GM21786 (cell line): Measurements from ENCODE around the gene KRTAP5-3.
"Not testable (repeated sequence)": the region's sequence is repeated elsewhere in the genome, so short reads cannot be mapped to it uniquely, and the experiment has no call there.

ENCODE experiments used
- ATAC-seq: cut with Tn5 transposase; IDR thresholded peaks from one replicate; pipeline ENCODE4 v1.9.1; 2021; ENCODE audit not compliant: unreplicated experiment

Gene KRTAP5-3, protein sequence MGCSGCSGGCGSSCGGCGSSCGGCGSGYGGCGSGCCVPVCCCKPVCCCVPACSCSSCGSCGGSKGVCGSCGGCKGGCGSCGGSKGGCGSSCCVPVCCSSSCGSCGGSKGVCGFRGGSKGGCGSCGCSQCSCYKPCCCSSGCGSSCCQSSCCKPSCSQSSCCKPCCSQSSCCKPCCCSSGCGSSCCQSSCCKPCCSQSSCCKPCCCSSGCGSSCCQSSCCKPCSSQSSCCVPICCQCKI

DNA sequence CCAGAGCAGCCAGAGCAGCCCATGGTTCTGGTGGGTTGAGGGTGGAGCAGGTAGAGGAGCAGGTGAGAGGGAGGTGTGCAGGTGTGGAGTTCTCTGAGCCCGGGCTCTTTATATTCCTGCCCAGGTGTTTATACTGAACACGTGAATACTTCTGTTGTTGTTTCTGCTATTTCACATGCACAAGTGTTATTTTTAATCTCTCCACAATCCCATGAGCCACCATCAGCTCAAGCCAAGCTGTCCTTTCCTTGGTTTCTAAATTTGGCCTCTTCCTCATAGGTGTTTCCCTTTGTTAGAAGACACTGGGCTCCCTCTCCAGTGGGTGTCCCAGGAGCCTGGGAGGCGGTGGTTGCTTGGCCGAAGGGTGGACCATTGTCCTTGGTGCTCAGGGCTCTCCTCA, at the start of gene KRTAP5-3:
TSS of gene KRTAP5-3 (minus strand) at position 101 of the 400 bp plus-strand sequence. CDS start at position 23, 78 bp downstream.
- ATAC-seq: no peak

DNA sequence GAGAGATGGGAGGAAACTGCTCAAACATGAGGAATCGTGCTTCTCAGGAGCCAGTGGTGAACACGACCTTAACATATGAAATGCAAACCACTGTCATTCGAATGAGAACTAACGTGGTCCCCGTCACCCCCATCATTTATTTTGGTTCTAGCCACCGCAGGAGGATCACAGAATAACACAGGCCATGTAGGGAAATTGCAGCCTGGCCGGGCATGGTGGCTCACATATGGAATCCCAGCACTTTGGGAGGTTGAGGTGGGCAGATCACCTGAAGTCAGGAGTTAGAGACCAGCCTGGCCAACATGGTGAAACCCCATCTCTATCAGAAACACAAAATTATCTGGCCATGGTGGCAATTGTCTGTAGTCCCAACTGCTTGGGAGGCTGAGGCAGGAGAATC, 48.4 kb upstream of the KRTAP5-3 start:
- no peak for ATAC-seq

DNA sequence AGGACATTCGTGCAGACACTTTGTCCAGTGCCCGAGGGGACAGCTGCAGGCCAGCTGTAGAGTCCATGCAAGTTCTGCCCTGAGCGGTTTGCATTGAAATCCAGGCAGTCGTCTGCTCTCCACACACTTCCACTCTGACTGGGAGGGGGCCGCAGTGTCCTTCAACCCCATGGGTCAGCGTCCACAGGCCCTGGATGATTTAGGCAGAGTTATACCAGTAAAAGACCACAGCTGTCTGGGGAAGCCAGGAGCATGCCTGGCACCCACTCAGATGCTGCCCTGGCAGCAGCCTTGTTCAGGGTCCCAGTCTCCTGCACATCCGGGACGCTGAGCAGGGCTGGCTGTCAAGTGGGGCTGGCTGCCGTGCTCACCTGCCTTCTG, 47.8 kb upstream of the KRTAP5-3 start:
- no peak for ATAC-seq

DNA sequence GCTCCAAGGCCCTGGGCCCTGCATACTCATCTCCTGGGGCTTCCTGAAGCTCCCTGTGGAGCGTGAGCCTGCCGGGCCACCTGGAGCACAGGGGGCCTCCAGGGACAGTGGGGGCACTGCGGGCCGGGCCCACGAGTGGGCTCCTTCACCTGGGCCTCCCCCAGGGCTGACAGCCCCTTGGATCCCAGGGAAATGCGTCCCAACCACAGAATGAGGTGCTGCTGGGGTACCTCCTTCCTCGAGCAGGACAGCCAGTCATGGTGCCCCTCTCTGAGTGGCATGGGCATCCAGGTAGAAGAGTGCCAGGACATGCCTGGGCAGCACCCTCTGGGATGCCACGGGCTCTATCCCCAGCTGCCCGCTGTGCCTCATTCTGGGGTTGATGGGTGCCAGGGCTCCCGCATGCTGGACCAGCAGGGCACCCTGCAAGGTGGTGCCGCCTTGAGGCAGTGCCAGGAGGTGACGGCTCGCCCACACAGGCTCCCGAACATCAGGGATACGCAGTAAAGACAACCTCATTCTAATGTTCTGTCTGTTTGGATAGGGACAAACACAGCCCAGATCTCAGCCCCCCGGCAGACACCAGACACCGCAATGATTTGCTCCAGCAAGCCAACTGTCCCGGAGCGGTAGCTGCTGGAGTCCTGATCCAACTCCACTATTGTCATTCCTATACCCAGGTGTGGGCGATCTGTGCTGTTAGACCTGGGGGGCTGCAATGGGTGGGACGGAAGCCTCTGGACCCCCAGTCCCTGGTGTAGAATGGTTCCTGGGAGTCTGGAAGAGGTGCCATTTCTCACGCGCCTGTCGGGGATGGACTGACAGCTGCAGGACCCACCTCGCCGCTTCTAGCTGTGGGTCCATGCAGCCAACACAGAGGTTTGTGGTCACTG, 47.2 kb upstream of the KRTAP5-3 start:
- no peak for ATAC-seq

DNA sequence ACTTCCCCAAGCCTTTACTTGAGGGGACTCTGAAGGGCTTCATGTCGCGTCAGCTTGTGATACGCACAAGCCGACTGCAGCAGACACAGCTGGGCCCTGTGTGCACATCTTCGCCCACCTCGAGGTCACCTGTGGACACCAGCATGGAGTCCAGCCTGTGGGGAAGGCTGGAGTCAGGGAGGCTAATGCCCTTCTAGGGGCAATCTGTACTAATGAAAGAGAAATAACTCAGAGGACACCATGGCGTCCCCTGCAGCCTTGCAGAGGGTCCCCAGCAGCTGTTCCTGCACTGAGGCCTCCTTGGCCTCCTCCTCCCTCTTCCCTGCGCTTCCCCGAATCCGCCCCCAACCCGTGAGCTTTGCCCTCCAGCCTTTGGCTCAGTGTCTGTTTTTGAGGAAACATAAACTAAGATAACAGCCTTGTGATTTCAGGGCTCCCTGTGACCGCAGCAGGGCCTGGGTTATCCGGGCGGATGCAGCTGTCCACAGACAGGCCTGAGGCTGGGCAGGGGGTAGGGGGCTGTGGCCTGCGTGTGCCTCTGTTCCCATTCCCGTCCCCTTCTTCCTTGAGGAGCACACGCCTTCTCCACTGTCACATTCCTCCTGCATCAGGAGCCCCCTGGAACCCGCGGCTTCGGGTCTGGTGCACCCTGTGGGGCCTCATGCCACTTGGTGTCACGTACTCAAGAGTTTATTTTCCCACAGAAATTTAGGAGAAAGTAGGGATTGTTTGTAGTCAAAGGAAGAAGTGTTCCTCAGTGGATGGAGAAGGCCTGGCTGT, 46.3 kb upstream of the KRTAP5-3 start:
- ATAC-seq: no peak

DNA sequence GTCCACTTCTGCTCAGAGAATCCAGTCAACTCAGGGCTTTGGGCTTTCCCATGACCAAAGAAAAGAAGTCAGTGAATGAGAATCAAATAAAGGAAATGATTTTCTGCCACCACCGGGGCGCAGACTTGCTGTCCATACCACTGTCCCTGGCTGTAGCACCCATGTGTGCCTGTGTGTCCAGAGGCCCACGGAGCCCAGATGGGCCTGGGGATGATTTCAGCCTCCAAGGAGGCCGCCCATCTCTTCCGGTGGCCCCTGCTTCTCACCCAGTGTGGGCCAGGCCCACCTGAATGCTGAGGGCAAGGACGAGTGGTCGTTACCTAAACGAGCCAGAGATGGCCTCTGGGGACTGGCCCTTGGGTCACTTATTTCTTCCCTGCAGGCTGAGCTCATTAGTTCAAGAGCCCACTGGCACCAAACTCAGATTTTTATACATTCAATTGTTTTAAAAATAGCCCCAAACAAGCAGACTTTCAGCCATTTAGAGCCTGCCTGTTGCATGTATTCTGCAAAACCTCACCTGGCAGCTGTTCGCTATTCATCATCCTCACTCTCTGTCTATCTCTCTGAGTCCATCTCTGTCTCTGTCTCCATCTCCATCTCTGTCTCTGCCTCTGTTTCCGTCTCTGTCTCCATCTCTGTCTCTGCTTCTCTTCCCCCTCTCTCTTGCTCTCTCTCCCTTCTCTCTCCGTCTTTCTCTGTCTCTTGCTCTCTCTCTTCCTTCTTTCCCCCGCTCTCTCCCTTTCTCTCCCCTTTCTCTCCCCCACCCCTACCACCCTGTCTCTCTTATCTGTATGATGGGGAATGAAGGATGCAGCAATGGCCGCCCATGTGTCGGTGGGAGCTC, 45.5 kb upstream of the KRTAP5-3 start:
- ATAC-seq: no peak

DNA sequence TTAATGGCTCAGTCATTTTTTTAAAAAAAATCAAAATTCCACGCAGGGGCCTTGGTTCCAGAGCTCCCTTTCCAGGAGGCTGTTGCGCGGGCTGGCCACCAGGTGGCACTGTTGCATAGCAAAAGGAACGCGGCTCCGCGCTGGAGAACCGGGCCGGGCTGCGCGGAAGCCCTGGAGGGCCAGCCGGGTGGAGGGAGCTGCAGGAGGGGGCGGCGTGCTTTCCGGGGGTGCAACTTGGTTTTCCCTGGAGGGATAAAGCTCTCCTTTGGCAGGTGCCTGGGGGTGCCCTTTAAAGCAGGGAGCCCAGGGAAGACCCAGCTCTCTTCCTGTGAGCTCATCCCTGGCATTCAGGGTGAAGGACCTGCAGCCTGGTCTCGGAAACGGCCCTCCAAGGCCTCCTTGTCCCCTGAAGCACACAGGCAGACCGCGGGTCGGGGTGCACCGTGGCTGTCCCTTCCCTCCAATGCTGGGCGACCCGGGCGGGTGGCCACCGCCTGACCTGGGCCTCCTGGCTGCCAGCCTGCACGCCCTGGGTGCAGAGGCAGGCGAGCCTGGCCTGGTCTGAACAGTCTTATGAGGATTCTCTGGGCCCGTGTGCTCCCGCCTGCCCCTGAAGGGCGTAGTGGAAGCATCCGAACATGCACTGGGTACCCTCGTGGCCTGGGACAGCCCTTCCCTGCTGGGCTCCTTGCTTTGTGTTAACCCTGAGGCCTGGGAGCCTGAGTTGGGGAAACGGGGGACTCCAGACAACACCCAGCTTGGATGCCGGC, 44.7 kb upstream of the KRTAP5-3 start:
- no peak for ATAC-seq

DNA sequence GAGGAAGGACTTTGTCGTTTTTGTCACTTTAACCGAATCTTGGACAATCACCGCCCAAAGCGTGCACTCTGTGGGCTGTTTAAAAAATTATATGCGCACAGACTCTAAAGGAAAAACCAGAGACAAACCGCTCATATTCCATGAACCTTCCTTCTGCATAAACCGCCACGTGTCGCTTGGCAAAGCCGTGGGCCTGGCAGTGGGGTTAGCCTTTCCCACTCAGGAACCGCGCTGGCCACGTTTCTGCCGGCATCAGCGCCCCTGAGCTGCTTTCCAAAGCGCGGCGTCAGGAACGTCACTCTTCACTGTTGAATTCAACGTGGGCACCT, 44.1 kb upstream of the KRTAP5-3 start:
- ATAC-seq: no peak

DNA sequence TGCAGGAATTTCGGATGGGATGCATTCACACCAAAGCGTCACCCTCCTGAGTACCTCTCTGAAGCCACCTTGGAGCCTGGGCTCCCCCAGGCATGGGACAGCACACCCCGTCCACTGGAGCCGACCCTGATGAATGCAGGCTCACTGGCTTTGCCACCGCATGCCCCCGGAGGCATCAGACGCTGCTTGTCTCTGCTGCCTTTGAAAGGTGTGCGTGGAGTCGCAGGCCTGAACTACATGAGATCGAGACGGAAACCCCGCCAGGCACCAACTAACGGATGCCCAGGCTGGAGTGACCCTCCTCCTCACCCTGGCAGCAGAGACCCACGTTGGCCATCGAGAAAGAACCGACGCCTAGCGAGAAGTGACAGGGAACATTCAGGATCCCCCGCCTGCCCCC, 43.8 kb upstream of the KRTAP5-3 start:
- ATAC-seq: no peak

DNA sequence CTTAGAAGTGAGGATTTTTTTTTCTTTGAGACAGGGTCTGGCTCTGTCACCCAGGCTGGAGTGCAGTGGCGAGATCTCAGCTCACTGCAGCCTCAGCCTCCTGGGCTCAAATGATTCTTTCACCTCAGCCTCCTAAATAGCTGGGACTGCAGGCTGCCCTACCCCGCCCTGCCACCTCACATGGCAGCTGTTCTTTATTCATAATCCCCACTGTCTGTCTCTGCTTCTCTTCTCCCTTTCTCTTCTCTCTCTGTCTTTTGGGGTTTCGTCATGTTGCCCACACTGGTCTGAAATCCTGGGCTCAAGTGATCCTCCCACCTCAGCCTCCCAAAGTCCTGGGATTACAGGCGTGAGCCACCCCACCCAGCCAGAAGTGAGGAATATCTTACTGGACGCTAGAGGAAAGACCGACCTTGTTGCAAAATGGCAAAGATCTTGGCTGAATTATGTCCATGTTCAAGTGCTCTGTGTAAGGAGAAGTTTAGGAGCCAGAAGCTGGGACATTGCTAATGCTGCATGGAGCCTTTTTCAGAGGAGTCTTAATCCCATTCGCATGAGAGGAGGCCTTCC, 43.2 kb upstream of the KRTAP5-3 start:
- no peak for ATAC-seq

DNA sequence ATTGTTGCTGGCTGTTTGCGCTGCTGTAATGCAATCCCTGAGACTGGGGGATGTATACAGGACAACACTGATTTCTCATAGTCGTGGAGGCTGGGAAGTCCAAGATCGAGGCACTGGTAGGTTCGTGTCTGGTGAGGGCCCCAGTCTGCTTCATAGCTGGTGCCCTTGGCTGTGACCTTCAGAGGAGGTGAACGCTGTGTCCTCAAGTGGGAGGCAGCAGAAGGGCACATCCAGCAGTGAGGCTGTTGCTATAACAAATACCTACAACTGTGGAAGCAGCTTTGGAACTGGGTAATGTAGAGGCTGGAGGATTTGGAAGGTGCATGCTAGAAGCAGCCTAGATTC, 42.6 kb upstream of the KRTAP5-3 start:
- no peak for ATAC-seq

DNA sequence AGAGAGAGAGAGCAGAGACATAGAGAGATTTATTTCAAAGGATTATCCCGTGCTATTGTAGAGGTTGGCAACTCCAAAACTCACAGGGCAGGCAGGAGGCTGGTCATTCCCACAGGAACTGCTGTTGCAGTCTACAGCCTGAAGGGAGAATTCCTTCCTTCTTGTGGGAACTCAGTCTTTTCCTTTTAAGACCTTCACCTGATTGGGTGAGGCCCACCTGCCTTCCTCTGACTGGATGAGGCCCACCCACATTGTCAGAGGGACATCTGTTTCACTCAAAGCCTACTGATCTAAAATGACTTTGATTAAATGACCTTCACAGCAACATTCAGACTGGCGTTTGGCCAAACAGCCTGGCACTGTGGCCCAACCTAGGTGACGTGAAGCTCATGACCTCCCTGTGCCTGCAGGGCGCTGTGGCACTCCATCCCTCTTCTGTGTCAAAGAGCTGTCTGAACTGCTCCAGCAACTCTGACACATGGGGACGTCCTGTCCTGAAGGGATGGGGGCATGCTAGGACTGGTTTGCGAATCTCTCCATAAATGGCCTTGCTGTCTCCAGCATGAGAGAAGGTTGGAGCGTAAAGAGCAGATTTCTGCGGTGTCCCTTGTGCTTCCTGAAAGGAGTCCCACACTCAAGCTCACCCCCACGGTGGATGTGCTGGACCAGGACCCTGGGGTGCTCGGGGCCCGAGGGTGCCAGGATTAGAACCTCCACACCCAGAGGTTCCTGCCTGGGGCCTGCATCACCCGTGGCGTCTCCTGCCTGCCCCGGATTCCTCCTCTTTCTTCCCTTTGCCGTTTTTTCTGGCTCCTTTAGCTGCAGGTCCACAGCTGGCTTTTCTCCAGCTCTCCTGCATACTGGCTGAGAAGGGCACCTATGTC, 42.0 kb upstream of the KRTAP5-3 start:
- ATAC-seq: no peak

DNA sequence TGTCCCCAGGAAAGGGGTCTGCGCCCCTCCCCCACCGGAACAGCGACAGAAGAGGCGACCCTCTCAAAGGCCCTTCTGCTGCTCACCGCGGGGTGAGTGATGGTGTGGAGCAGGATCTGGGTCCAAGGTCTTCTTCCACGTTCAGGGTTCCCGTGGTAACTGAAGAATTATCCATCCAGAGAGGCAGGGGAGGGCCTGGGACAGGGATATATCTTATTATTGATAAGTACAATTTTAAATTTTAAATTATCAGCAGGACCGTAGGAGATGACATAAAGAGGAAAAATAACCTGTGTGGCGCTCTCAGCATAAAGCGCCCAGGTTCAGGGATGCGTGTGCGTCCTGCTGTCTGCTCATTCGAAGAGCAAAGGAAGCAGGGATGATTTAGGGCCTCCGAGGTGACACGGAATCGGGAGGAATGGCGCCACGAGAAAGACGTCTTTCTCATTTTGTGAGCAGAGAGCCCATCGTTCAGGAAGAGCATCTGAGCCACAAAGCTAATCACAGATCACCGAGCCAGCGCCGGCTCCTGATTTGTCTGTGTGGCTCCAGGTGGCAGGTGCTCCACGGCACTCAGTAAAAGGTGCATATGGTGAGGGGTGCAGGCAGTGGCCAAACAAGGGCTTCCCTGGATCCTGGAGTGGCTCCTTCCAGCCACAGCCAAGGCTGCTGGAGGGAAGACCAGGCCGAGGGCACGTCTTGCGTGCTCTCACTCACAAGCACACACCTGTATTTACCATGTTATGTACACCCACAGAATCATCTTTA, 40.6 kb upstream of the KRTAP5-3 start:
- no peak for ATAC-seq

DNA sequence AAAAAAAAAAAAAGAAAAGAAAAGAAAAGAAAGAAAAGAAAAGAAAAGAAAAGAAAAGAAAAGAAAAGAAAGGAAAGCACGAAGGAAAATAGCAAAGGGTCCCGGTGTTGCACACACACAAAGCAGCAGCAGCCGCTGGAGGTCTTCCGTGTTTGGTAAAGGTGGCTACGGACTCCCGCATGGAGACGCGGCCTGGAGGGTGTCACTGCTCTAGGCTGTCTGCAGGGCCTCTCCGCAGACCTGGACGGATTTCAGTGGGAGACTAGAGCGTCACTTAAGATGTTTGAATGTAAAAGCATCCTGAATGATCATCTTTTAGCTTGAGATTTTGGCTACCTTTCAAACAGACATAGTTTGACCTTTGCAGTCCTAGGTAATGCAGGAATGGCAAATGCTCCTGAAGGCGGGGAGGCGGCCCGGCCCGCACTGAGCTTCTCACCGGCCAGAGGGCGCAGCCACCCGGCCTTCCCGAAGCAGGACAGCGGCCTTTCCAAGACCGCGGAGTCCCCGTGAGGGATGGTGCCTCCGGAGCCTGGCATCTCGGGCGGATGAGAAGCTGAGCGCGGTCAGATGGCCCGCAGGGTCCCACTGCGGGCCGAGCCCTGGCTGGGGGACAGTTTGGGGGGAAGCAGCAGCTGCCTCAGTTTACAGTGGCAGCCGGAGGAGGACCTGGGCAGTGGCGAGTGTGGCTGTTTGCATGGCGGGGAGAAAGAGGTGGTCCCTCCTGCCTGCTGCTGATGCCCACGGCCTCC, 39.8 kb upstream of the KRTAP5-3 start:
- no peak for ATAC-seq

DNA sequence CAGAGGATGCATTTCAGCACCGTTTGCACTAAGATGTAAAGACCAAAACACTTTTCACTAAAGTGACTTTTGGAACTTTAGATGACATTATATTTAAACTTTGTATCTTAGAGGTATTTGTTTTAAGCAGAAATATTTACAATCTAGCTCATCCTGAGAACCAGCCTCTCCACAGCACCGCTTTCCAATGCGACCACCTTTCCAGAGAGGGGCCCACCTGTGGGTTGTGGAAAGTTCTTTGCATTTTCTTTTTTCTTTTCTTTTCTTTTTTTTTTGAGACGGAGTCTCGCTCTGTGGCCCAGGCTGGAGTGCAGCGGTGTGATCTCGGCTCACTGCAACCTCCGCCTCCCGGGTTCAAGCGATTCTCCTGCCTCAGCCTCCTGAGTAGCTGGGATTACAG, 38.3 kb upstream of the KRTAP5-3 start:
- ATAC-seq: not testable (repeated sequence)

DNA sequence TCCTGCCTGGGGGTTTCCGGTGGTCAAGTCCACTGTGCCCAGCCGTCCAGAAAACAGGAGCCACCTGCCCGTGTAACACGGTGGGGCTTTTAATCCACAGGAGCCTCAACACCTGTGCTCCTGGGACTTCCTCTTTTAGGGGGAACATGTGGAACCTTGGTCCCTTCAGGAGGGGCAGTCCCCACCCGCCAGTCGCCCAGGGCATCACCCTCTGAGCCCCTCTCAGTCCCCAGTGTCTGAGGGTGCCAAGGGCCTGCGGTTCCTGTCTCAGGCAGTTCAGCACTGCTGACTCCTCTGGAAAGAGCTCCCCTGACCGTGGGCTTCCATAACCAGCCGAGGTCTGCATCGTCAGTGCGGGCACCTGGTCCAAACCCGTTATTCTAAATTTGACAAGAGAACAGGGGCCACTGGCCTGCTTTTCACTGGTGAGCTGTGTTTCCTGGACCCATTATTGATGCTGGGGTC, 37.1 kb upstream of the KRTAP5-3 start:
- ATAC-seq: no peak

DNA sequence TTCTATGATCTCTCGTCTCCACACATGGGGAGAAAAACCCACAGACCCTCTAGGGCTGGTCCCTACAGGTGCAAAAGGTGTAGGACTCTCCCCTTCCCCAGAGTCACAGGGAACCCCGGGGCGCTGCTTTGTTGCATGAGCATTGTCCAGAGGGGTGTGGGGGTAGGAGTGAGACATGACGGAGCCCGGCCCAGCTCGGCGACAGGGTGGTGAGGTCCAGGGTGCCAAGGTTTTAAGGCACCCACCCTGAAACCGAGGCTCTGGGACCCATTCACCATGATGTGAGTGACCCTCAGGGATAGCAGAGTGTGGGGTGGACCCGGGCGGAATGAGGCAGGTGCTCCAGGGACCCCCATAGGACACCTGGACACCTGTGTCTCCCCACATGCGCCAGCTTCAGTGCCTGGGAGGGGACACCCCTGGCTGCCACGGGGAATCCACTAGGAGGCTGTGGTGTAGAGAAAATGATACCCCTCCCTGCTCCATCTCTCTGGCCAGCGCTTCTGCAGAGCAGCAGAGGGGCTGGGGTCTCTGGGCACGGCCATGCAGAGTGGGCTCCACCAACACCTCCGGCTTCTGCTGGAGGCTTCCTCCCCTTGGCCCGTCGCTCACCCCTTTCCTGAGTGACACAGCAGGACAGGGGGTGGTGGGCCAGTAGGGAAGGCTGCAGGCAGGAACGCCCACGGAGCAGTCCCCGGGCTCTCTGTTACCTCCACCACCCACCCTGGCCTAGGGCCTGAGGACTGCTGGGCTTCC, 36.5 kb upstream of the KRTAP5-3 start:
- ATAC-seq: no peak
